ENCODE data around the gene FARS2.

FARS2 gene

DNA sequence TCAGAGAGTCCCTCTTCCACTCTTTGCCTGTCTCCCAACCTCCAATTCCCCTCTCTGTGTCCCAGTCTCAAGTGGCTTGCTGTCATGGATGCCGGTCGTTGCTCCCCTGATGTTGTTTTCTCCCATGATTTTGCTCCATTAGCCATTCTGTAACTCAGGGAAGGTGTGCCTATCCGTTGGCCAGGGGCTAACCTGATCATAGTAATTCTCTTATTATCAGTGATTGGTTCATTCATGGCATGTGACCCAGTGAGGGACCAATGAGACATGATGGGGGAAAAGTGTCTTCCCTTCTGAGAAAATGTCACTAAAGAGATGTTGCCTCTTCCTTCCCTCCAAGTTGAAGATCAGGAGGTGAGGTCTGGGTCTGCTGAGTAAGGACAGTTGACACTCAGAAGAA lies 214.5 kb downstream of the FARS2 start:
- DNase-seq, result no peak

DNA sequence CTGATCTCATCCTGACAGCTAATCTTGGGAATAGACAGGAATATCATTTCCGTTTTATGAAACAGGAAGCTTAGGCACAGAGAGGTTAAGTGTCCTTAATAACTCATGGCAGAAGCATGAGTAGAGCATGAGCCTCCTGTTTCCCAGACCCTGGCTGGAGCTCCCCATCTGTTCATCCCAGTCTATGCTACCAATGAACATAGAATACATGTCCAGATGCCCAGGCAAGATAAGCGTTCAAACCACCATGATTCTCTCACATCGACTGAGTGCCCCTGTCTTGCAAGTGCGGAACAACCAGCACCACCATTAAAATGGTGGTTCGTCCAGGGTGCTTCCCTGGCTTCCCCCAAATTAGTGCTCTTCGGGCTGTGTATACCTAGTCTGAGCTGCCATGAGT lies 217.1 kb downstream of the FARS2 start:
- no peak for DNase-seq

DNA sequence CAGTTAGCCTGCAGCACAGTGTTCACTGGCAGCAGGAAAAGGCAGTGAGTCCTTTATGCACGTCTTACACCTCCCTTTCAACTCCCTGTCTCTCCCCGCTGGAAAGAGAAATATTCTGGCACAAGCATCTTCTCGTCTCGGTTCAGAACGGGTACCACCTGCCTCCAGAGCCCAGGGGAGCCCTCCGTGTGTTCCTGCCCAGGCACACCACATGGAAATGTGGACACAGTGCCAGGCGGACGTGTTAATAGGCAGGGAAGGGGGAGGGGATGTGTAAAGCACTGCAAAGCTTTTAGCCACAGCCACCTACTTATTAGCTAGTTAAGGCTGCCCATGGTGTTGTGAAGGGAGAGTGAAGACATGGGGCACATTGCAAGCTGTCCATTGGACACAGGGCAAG lies 219.7 kb downstream of the FARS2 start:
- no peak for DNase-seq

DNA sequence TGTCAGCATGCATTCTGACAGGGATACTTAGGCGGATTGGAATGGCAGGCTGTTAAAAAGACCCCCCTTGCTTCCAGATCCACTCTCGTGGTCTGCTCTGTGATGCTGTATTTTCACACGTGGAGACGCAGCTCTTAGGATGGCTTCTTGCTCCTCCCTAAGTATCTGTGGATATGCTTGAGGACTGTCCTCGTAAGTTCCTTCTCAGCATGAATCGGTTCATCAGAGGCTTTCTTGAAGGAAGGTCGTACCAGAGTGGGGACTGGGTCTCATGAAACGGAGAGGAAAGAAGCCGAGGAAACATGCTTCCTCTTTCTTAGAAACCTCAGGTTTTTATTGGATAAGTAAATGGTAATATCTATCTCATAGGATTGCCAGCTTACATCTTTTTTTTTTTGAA lies 220.4 kb downstream of the FARS2 start:
- DNase-seq, result no peak

DNA sequence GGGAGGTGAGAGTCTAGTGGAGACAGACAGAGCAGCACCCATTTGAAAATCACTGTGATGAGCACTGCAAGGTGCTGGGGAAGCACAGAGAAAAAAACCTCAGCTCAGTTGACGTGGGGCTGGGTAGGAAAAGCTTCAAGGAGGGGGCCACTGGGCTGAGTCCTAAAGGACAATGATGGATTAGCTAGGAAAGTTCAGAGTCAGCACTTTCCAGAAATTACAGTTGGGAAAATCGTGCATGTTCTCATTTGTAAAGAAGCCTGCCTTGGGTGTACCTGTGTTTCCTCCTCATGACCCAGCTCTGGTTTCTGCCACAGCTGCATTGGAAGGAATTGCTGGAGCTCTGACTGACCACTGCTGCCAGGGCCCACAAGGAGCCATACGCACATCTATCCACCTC lies 221.3 kb downstream of the FARS2 start:
- no peak for DNase-seq

DNA sequence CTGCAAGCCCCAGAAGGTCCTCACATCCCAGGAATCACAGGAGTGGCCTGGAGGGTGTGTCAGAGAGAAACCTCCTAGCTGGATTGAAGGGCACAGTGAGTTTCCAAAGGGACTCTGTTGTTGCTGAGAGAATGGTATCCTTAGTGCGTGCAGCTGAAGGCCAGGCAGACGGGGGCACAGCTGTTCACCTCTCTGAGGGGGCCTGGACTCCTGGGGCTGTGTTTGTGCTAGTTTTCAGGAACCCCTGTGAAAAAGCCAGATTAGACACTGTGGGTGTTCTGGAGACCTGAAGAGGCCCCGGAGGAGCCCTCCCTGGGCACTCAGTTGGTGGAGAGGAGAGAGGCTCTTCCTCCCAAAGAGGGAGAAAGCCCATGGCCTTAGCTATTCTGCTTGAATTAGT lies 223.4 kb downstream of the FARS2 start:
- no peak for DNase-seq

DNA sequence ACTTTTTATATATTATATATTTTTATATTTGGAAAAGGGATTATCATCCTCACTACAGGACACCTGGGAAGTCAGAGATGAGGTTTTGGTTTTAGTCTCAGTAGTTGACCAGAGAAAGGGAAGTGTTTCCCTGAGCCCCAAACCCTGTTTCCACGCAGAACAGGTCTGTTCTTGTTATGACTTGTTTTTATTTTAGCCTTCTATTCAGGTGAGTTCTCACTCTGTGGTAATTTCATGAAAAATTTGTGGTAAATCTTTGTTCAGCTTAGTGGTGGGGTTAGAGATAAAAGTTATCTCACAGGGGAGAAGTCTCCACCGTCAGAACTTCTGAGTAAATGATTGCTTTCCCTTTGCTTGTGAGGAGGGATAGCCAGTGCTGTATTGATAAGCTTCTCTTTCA lies 224.9 kb downstream of the FARS2 start:
- no peak for DNase-seq

DNA sequence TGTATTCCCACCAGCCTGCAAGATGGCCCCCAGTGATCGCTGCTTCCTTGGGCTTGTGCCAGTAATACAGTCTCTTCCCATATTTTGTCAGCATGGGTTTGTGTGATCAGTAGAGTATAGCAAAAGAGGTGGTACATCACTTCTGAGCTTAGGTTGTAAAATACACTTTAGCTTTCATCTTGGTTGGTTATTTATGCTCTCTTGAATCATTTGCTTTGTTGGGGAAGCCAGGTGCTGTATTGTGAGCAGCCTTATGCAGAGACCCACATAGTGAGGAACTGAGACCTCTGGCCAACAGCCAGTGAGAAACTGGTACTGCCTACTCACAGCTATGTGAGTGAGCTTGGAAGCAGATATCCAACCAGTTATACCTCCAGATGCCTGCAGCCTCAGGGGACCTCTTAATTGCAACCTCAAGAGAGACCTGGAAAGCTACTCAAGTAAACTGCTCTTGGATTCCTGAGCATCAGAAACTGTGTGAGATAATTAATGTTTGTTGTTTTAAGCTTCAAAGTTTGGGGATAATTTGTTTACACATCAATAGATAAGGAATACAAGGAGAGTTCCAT lies 229.3 kb downstream of the FARS2 start:
- no peak for DNase-seq

DNA sequence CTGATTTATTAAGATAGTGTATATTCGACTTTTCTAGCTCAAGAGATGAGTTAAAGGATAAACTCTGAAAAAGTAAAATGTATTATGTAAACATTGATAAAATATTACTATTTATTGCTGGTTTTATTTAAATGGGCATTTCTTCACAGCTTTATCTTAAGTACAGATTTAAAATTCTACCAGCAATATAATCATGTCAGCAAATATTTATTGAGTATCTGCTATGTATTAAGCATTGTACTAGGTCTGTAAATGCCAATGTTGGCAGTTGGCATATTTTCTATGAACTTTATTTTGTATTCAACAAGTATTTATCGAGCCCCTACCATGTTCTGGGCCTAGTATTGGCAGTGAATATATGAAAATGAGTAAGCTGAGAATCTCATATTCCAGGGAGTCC lies 231.0 kb downstream of the FARS2 start:
- no peak for DNase-seq

DNA sequence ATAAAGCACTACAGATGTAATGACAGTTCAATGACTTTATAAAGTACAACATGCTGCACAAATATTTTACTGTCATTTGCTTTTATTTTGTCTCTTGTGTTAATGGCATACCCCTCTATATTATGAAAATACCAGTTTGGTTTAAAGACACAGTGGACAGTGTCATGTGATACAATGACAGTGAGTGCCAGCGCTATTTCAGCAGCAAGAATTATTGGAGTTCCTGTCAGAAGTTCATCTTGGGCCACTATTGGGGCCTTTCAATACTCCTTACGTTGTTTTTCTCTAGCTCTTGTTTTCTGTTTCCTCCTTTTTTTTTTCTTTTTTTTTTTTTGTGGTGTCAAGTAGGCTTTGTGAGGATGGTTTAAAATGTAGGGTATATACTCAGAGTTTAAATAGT lies 232.5 kb downstream of the FARS2 start:
- DNase-seq, result no peak

DNA sequence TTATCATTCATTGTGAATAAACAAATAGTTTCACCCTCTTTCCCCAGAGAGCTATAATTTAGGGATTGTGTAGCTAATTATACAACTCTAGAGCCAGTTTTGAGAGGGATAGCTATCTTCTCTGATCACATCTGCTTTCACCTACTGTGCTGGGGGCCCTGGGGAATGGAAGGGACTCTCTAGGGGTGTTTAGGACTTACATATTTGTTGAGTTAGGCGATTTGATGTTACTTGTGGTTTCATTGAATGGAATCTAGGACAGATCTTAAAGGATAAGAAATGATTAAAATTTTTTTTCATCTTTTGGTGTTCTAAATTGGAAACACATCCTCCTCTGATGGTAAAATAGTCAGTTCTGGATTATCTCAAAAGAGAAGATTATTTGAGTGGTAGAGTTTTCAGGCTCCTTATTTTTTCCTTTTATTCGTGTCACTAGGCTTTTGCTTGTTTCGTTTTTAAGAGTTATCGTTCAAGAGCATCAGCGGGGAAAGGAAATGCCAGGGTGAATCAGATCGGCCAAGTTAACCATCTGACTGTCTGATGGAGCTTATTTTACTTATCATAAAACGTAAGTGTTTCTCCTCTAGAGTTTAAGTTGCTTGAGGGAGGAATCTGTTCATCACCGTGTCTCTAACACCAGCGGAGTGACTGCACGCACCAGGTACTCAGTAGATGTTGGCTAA lies 236.7 kb downstream of the FARS2 start:
- no peak for DNase-seq

DNA sequence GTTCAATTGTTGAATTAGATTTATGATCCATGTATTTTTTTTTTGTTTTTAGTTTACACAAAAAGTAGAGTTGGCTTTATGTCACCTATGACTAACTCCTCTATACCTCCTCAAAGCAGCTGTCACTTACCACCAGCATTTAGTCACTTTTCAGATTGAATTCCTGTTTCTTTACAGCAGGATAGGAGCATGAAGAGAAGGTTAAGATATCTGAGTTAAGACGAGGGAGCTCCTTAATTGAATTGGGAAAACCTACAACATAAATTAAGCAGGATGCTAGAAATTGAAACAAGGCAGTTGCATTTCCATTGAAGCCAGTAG lies 237.2 kb downstream of the FARS2 start:
- DNase-seq, result no peak

DNA sequence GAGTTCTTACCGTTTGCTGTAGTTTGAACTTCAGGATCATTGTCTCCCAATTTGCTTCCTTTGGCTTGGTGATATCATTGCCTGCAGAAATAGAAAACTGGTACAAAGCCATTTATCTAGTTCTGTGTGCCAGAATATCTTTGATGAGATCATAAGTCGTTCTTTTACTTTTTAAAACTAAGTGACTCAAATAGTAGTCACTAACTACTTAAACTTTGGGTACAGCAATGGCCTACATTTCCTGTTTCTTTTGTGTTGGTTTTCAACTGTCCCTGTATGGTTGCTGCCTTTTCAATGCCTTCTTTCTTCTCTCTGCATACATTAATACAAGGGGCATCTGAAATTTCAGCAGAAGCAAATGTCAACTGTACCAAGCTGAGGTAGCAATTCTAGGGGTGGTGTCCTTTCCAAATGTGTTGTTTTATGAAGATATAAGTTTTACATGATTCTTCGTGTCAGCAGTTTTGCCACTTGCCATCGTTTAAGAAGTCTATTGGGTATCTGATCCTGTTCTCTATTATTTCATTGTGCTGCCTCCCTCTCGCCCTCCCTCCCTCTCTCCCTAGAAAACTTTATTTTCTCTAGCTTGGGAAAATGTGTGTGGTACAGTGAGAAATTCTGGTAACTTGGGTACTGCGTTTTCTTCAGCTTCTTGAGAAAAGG lies 238.5 kb downstream of the FARS2 start:
- no peak for DNase-seq

DNA sequence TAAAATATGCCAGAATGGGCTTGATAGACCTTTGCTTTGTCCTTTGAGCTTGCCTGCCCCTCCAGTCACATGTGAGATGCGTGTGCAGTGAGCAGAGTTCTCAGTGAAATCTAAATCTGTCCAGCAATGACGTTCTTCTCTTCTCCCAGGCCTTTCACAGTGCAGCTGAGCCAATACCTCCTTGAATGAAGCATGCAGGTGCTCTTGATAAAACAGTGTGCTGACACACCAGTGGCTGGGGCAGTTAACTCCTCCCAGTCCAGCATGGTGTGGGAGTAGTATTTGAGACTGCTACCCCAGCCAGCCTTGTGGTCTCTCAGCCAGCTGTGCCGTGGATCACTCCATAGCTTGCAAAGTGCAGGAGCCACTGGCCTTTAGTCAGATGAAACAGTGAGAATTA lies 240.5 kb downstream of the FARS2 start:
- DNase-seq, result no peak

DNA sequence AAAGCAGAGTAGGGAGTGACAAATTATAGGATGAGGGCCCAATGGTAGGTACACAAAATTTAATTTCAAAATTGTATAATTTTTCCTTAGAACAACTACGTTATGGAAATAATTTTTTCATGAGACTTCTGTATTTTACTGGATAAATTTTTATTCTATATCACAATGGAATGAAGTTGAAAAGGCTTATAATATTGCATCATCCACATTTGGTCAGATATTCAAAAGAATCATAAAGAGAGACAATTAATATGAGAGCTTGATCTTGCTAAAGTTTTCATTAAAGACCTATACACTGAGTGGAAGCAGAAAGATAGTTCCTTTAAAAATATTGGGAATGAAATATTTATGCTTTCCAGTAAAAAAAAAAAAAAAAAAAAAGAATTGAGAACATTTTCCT lies 242.8 kb downstream of the FARS2 start:
- DNase-seq, result no peak

DNA sequence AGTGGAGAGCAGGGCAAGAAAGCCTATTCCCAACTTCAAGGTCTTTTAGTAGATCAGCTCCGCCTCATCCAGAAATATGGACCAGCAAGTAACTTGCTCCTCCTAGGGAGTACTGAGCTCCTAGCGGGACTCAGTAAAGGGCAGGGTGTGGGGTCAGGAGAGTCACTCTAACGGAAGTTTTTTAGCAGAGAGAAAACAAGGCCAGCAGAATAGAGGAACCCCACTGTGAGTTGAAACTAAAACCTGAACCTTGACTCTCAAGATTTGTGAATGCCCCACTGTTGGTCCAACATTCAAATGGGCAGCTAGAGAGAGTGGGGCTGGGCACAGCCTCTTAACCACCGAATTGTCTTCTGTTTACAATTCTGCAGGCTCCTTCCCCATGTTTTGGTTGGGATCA lies 244.8 kb downstream of the FARS2 start:
- DNase-seq, result no peak

DNA sequence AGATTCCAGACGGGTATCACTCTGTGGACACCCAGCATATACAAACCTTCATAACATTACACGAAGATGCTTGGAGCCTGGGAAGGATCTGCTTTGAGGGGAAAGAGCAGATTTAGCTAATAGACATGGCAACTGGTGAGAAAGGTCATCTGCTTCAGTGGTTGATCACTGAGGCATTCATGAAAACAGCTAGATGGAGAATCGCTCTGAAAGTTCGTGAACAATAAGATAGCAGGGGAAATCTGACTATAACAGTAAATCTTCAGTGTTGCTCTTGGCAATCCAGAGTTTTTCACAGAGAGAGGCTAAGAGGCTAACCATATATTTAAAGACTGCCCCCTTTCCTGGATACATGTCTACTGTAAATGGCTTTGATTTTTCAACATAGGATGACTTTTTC lies 245.3 kb downstream of the FARS2 start:
- no peak for DNase-seq

DNA sequence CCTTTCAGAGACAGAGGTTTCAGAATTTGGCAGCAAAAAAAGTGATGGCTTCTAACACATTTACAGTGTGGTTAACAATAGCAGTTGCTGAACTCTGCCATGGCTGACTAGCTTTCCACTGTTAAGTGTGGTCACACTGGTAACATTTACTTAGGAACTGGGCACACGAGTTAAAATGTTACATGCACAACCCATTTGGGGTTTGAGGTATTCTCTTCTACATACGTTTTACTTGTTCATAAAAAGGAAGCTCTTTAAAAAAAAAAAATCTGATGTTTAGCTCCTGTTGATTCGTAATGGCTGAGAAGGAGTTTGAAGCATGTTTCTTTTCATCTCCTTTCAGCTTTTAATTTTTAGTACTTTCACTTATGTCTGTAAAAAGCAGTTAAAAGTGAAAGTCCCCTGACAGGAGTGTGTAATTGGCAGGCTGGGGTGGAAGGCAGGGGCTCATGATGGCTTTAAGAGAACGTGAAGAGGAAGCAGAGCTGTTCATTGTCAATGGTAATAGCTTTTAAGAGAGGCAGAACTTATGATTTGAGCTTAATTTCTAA lies 245.9 kb downstream of the FARS2 start:
- no peak for DNase-seq

DNA sequence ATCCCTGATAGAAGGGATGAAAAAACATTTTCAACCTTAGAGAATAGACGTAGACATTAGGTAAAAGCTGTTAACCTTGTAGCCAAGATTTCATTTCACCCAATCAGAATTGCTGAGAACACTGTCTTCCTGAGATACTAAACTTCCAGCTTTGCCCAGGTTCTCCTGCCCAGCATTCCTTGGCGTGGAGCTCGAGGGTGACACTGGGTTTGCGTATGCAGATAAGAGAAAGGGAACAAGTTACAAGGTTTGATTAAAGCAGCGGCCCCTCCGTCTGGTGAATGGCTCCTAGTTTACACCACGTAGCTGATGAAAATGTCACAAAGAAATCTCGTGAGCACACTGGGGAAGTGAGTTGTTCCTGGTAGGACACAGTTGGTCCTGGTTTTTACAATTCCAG lies 247.8 kb downstream of the FARS2 start:
- DNase-seq, result no peak

DNA sequence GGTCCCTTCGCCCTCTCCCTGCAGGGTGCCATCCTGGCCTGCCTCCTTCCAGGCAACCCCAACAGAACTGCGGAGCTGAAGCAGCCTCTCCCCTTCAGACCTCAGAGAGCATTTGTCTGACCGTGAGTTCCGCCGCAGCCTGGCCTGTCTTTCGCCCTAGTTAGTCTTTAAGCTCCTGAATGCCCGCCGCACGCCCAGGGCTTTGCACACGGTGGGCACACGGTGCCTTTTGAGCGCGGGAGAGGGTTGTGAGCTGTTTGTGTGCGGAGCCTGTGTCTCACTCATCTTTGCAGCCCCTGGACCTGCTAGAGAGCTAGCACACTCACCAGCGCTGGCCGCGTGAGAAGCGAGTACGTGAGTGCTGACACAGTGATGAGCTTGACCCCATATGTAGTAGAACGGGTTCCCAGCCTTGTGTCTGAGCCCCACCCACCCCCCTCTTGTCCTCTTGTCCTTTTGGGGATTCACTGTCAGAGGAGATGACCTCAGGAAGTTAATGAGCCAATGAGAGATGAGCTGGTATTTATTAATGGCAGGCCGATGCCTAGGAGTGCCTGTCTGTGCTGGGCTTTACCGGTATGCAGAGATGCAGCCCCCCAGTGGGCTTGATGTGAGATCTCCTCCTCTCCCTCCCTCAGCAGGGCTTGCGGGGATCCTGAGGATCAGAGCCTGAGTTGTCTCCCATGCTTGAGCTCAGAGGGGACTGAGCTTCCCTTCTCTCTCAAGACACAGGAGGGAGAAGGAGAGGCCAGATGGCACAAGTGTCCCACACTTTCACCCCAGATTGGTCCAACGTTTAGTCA lies 249.2 kb downstream of the FARS2 start:
- no peak for DNase-seq

DNA sequence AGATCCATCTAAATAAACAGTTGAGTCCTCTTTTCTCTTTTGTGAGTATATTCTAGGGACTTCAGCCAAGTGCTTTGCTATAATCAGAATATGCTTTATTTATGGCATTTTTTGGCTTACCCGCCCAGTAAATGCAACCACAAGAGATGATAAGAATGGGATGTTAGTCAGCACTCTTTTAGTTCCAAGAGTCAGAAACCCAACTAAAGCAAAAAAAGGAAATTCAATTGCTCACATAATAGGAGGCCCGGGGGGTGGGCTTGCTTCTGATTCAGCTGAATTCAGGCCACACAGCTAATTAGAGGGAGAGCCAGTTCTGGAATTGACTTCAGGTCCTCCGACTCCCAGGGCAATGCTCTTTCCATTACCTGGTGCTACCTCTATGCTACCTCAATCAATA lies 250.6 kb downstream of the FARS2 start:
- no peak for DNase-seq

DNA sequence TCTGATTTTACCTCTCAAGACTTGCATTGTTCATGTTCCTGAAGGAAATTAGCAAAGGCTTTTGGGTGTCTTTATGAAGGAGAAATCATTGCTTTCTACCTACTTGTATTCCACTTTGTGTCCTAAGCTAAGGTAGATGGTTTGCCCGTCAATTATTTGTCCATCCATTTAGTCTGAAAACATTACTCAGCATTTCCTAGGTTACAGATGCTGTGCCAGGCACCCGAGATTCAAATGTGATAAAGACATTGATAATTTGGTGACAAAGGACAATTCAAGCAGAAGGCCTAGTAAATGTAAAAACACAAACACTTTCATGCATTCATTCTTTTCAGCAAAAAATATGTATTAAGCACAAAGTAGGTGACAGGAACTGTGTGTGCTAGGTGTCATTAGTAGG lies 251.1 kb downstream of the FARS2 start:
- no peak for DNase-seq

DNA sequence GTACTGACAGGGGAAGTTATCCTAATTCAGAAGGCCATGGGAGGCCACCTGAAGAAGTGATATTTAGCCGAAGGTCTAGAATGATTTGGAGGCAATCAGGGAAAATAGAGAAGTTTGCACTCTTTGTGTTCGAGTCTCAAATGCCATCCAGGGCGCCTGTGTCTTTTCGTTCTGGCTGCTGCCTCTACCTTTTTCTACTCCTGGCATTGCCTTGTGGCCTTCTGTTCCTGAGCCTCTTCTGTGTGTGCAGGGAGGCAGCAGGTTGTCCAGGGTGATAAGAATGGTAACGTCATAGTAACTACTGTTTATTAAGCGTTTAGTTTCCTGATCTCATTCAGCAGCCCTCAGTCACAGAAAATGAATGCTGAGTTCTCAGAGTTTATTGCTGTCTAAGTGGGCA lies 252.1 kb downstream of the FARS2 start:
- DNase-seq, result no peak

DNA sequence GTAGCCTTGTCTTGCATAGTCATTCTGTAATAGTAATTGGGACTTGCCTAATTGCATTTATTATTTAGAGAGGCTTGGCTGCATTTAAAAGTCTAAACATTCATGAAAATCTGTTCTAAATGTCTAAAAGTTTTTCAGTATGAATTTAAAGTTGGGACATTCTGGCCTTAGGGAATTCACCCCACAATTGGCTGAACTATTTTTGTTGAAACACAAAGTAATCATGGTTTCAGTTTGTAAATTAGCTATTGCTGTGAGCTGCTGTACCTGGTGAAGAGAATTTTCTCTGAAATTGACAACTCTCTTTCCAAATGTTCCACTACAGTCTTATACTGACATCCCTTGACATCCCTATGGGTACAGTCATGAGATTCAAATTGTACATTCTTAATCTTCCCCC lies 253.0 kb downstream of the FARS2 start:
- no peak for DNase-seq

Measured in activated CD4-positive, alpha-beta T cell treated with anti-CD3 and anti-CD28 coated beads for 48 hours (primary cell).